Pancreas (tissue), 10 donors: ENCODE measurements around the gene ME1. TPM values are rescaled to one million over a fixed set of nuclear protein-coding genes. Genes with fewer than 3 reads are reported as not detected.

Source experiments
- ATAC-seq, 4 donors: fragments of 200-7000 bp; cut with Tn5 transposase; one replicate each; pipeline versions ENCODE4 v1.8.0 to v1.9.1; 2020; ENCODE audit warnings: mild to moderate bottlenecking in 4 of 4, moderate library complexity in 4 of 4
- DNase-seq, 6 donors: peaks; one replicate each; pipeline ENCODE4 v3.0.0-alpha.2; 2020
- FAIRE-seq: peaks from 2 replicates; lab custom pipeline; 2012; peaks lifted over from hg19 to GRCh38; lab: Jason Lieb, UNC
- H3K27ac ChIP-seq, 4 donors: fragments of 200-600 bp; sonication (generic); 1 replicate in 3 of 4; 2 replicates in 1 of 4; pipeline versions ENCODE4 v1.5.0 to v1.8.0; 2020
- H3K27me3 ChIP-seq, 4 donors: fragments of 200-600 bp; one replicate each; pipeline ENCODE4 v1.8.0; 2021
- H3K36me3 ChIP-seq, 3 donors: fragments of 200-600 bp; sonication (generic) in 1 of 3; one replicate each; pipeline versions ENCODE4 v1.5.0 to v1.8.0; 2020 to 2021
- H3K4me1 ChIP-seq, 3 donors: fragments of 200-600 bp; one replicate each; pipeline ENCODE4 v1.8.0; 2021
- H3K4me3 ChIP-seq, 4 donors: fragments of 200-600 bp; sonication (generic) in 2 of 4; one replicate each; pipeline versions ENCODE4 v1.5.0 to v1.8.0; 2020 to 2021
- H3K9me3 ChIP-seq, 4 donors: fragments of 200-600 bp; one replicate each; pipeline ENCODE4 v1.8.0; 2021
- CTCF ChIP-seq, 4 donors: fragments of 200-600 bp; sonication (generic) in 3 of 4; IDR thresholded peaks; one replicate each; pipeline versions ENCODE4 v1.5.0 to v1.8.0; 2021; ENCODE audit warnings: antibody characterized with exemption in 4 of 4
- WGBS, 2 donors: extraction: QIAGEN DNeasy Blood & Tissue Kit; methylation state at CpG; one replicate each; pipeline ENCODE4 v1.1.7; 2013; 5-methylcytosine and 5-hydroxymethylcytosine counted together
- intact Hi-C, 3 donors: fragments of 100-400 bp; cut with DNase I; formaldehyde crosslinking; loops; one replicate each; pipeline versions ENCODE4 v1.11.1 to v1.14.2; 2022
- polyA plus RNA-seq, 2 donors: library from polyadenylated mRNA; stranded (reverse); fragments of 200-250 nt; gene quantifications; one replicate each; pipeline ENCODE4 v1.2.3, GENCODE V29; 2013
- total RNA-seq, 6 donors: library from RNA; stranded (reverse); fragmentation: NEBNext Ultra II Directional in 4 of 6; extraction: Animal tissue kit (Norgen Biotek cat#: 25700) in 4 of 6; gene quantifications; one replicate each; pipeline versions ENCODE4 v1.2.1 to v1.2.4, GENCODE V29; 2021 to 2023
- donor health status: healthy with polysubstance abuse.
- donor health status: DM: no; HTN: no; CAD: no; lungs with moderate emphysema.
- donor health status: DM: no; HTN: no; CAD: no.
- donor health status: control.
- donor health status: control.
- donor health status: Bipolar disorder and iron deficiency.
- donor health status: DM: yes; HTN: yes; CAD: no.
- donor health status: DM: no; HTN: no; CAD: no.
- donor health status: DM: no; HTN: no; CAD: no.
- donor health status: DM: yes; HTN: yes; CAD: no.

Gene ME1
- total and polyA plus RNA-seq, 8 donors = 1.5 to 4.6 (median 3.1) TPM

- Histone ChIP-seq H3K36me3 (no peaks in the 10 kb centered on the region), H3K4me1 (peaks cover 0 to 5% (median 0%) of the 10 kb centered on the region in 3 donors), H3K9me3 (no peaks in the 10 kb centered on the region), H3K27ac (no peak overlapping the region), H3K27me3 (no peaks in the 10 kb centered on the region), H3K4me3 (no peak overlapping the region)
- DNase-seq (no peak), ATAC-seq (no peak), FAIRE-seq (no peak)
- intact Hi-C loops = no loop called here
- no peak for TF ChIP-seq CTCF (IDR thresholded peaks at IDR 0.05)
- 82 to 92% methylated on average over 1 of the region's 1 CpG for WGBS, 2 donors
These were observed 1.6 kb downstream of the ME1 start for GRCh38 chr6:83429269-83429668.

- H3K27ac ChIP-seq = no peak overlapping the region
- 100% methylated on average over 1 of the region's 1 CpG for WGBS, 2 donors
- no peaks in the 10 kb centered on the region for H3K9me3 ChIP-seq
- ATAC-seq (no peak), DNase-seq (no peak), FAIRE-seq (no peak)
- no peak overlapping the region for H3K4me3 ChIP-seq
- H3K27me3 ChIP-seq = no peaks in the 10 kb centered on the region
- H3K4me1 ChIP-seq = peaks cover 0 to 4% (median 0%) of the 10 kb centered on the region in 3 donors
- intact Hi-C loops = no loop called here
- TF ChIP-seq CTCF (IDR thresholded peaks at IDR 0.05) = no peak
- H3K36me3 ChIP-seq = no peaks in the 10 kb centered on the region
These were observed 6.3 kb downstream of the ME1 start for GRCh38 chr6:83424392-83425018.

GRCh38 chr6:83417880-83418663, 12.8 kb downstream of the ME1 start:
- intact Hi-C loops = loop anchor here (5.0 kb wide), 2 partner anchors 94 to 99 kb away; partner anchors contain the start of gene PRSS35 (in 1 of the 3)
- DNase-seq (no peak), FAIRE-seq (peak; percentile 74), ATAC-seq (peak; percentile 70 to 84 (median 82))
- Histone ChIP-seq H3K4me1 (peaks cover 0 to 4% (median 0%) of the 10 kb centered on the region in 3 donors), H3K27ac (no peak overlapping the region), H3K9me3 (no peaks in the 10 kb centered on the region), H3K36me3 (no peaks in the 10 kb centered on the region), H3K4me3 (no peak overlapping the region), H3K27me3 (no peaks in the 10 kb centered on the region)
- WGBS, 2 donors = 71 to 73% methylated on average over 3 of the region's 3 CpGs
- peak in 3 of 4 donors; percentile 20 to 44 (median 41) for TF ChIP-seq CTCF (IDR thresholded peaks at IDR 0.05)

GRCh38 chr6:83413068-83413467, 17.8 kb downstream of the ME1 start:
- intact Hi-C loops = no loop called here
- WGBS, 2 donors = 89 to 98% methylated on average over 2 of the region's 2 CpGs

More at GRCh38 chr6:83413068-83413467, 17.8 kb downstream of the ME1 start:
- DNase-seq (no peak), ATAC-seq (no peak), FAIRE-seq (no peak)
- Histone ChIP-seq H3K4me3 (no peak overlapping the region), H3K36me3 (no peaks in the 10 kb centered on the region), H3K4me1 (no peaks in the 10 kb centered on the region), H3K27me3 (no peaks in the 10 kb centered on the region), H3K9me3 (no peaks in the 10 kb centered on the region), H3K27ac (no peak overlapping the region)
- TF ChIP-seq CTCF (IDR thresholded peaks at IDR 0.05) = no peak
